Activated naive CD4-positive, alpha-beta T cell treated with anti-CD3 and anti-CD28 coated beads for 36 hours (primary cell): ENCODE results near the gene PGM3. TPM values are rescaled to one million over a fixed set of nuclear protein-coding genes. Genes with fewer than 3 reads are reported as not detected.
"Not testable (repeated sequence)": the region's sequence is repeated elsewhere in the genome, so short reads cannot be mapped to it uniquely, and the experiment has no call there.

ENCODE experiments used
- CTCF ChIA-PET: fragments of 350-600 bp; sonication (Branson Sonifier 250); formaldehyde crosslinking; loops from one replicate; lab custom pipeline; 2021; ENCODE audit warnings: antibody characterized with exemption; lab: Charles Lee
- DNase-seq: peaks from one replicate; pipeline ENCODE4 v3.0.0-alpha.2; 2020
- H3K27ac Mint-ChIP-seq: one replicate; pipeline ENCODE4 v1.8.0; 2021; ENCODE audit warnings: mild to moderate bottlenecking, mixed read lengths
- H3K27me3 Mint-ChIP-seq: one replicate; pipeline ENCODE4 v1.8.0; 2021; ENCODE audit warnings: low read depth, mixed read lengths
- H3K36me3 Mint-ChIP-seq: one replicate; pipeline ENCODE4 v1.8.0; 2021; ENCODE audit warnings: low read depth, mixed read lengths
- H3K4me1 Mint-ChIP-seq: one replicate; pipeline ENCODE4 v1.8.0; 2021; ENCODE audit warnings: low read depth, mixed read lengths
- H3K4me3 Mint-ChIP-seq: one replicate; pipeline ENCODE4 v1.8.0; 2021; ENCODE audit warnings: mild to moderate bottlenecking, moderate library complexity, mixed read lengths
- H3K9me3 Mint-ChIP-seq: one replicate; pipeline ENCODE4 v1.8.0; 2021; ENCODE audit warnings: mixed read lengths
- intact Hi-C: fragments of 100-400 bp; cut with micrococcal nuclease; formaldehyde crosslinking; loops from one replicate; pipeline ENCODE4 v1.15.1; 2023
- total RNA-seq, 2 experiments: library from RNA; stranded (reverse); gene quantifications; one replicate each; pipeline ENCODE4 v1.2.3, GENCODE V29; 2021

PGM3 gene
- total RNA-seq, 2 experiments from 2014 or later: 17.0 to 19.8 TPM

DNA sequence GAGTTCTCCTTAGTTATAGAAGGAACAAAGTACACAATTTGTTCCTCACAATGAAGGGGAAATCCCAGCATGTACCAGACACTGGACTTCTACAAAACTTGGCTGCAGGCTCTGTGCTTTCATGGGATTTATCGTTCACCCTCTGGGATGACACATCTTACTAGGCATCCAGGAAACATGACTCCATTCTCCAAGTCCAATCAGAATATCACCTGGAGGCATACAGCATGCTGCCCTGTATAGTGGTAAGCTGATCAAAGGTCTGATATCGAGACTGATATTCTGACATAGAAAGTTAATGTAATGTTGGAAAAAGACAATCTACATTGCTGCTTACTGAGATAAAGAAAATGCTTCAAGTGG lies 6.8 kb upstream of the PGM3 start:
- DNase-seq: no peak
- peaks cover 13% of the 10 kb centered on the region for H3K36me3 Mint-ChIP-seq
- intact Hi-C loops: no loop called here
- CTCF ChIA-PET: interaction anchor here (0.8 kb wide), 1 partner anchor 11 kb away, joined by 3 read pairs; no protein-coding TSS in a partner anchor
- H3K4me3 Mint-ChIP-seq: no peak overlapping the region
- H3K27me3 Mint-ChIP-seq: no peaks in the 10 kb centered on the region
- no peaks in the 10 kb centered on the region for H3K9me3 Mint-ChIP-seq
- H3K27ac Mint-ChIP-seq: no peak overlapping the region
- H3K4me1 Mint-ChIP-seq: peaks cover 6% of the 10 kb centered on the region

DNA sequence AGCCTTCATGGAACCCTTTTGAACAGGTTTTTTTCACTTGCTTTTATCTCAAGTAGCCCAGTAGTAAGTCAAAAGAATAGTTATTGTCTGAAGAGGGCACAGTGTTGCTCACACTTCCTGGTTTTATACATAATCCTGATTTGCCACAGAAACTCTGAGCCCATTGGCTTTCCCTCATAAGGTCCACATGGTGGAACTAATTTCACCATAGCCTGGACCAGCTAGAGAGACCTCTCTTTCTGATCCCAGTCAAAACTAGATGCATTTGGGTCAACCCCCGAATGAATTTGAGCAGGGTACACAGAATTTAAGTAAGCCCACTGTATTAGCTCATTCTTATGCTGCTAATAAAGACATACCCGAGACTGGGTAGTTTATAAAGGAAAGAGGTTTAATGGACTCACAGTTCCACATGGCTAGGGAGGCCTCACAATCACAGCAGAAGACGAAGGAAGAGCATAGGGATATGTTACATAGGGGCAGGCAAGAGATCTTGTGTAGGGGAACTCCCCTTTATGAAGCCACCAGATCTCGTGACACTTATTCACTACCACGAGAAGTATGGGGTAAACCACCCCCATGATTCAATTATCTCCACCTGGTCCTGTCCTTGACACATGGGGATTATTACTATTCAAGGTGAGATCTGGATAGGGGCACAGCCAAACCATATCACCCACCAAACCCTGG lies 6.3 kb upstream of the PGM3 start:
- H3K36me3 Mint-ChIP-seq: peaks cover 13% of the 10 kb centered on the region
- no peak overlapping the region for H3K27ac Mint-ChIP-seq
- CTCF ChIA-PET: interaction anchor here (1.6 kb wide), 1 partner anchor 17 kb away, joined by 3 read pairs; no protein-coding TSS in a partner anchor
- H3K4me3 Mint-ChIP-seq: no peak overlapping the region
- H3K9me3 Mint-ChIP-seq: no peaks in the 10 kb centered on the region
- H3K27me3 Mint-ChIP-seq: no peaks in the 10 kb centered on the region
- DNase-seq: no peak
- intact Hi-C loops: no loop called here
- peaks cover 10% of the 10 kb centered on the region for H3K4me1 Mint-ChIP-seq

DNA sequence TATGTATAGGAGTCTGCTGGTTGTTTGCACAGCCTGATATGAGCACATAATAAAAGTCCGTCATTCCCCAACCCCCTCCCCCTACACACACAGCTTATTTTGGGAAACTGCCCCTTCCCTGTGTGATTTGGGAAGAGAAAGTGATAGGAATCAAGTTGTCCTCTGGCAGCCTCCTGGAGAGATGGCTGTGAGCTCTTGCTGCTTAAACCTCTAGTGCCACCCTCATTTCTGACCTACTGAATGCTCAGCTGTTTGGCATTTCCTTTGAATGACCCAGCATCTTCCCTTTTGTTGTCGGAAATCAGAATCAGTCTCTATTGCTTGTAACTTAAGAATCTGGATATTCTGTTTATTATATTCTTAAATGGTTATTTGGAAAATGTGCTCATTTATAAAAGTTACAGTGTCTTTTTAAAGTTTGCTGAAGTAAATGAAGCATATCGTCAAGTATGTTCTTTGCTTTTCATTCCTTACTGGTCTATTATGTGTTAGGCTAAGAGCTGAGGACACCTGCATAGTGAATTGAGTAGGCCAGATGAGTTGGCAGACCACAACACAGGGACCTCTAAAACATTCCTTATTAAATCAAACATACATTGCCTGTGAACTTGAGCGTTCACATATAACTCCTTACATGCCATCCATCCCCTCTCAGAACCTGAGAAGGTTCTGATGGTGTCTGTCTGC lies 5.6 kb upstream of the PGM3 start:
- H3K27ac Mint-ChIP-seq: no peak overlapping the region
- H3K27me3 Mint-ChIP-seq: peaks cover 2% of the 10 kb centered on the region
- intact Hi-C loops: no loop called here
- H3K9me3 Mint-ChIP-seq: no peaks in the 10 kb centered on the region
- no peak for DNase-seq
- no peak overlapping the region for H3K4me3 Mint-ChIP-seq
- peaks cover 13% of the 10 kb centered on the region for H3K36me3 Mint-ChIP-seq
- CTCF ChIA-PET: interaction anchor here (0.6 to 1.6 kb wide), 5 partner anchors 16 to 228 kb away, joined by 3 to 6 read pairs (median 3); partner anchors contain the start of gene UBE3D
- peaks cover 14% of the 10 kb centered on the region for H3K4me1 Mint-ChIP-seq

DNA sequence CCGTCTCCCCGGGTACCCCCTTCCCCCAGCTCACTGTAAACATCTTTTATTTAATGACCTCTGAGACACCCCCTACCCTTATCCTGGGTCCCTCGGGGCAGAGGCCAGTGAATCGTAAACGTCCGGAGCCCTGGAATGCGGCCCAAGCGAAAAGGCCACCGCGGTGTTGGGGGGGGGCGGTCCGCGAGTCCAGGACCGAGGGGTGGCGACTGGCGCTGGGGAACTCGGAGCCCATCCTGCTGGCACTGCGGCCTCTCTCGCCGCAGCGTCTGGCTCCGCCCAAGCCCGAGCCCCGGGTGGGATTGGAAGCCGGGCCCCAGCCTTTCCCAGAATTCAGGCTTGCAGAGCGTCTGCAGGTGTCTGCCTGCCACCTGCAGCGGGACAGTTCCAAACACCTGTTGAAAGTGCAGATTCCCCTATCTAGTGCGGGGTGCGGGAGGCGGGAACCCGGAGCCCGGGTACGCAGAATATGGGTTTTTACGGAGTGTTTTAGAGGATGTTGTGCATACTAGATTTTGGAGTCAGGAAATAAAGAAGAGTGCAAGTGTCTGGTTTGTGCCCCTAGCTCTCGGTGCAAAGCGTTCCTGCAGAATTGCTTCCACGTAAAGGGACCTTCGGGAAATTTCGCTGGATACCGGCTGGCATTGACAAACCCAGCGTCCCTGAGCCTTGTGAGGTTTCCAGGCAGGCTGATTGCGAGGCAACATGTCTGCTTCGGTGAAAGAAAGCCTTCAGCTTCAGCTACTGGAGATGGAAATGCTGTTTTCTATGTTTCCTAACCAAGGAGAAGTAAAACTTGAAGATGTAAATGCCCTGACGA lies 892 bp upstream of the PGM3 start:
- intact Hi-C loops: loop anchor here (1.0 kb wide), 5 partner anchors 21 to 1442 kb away; partner anchors contain the start of genes CYB5R4, DOP1A, IBTK and TENT5A
- CTCF ChIA-PET: interaction anchor here (1.2 to 8.4 kb wide), 2 partner anchors 28 to 128 kb away, joined by 4 to 68 read pairs; partner anchors contain the start of genes DOP1A and UBE3D
- Mint-ChIP-seq H3K4me3 (peak overlapping the region; percentile 96), H3K9me3 (no peaks in the 10 kb centered on the region), H3K4me1 (peaks cover 38% of the 10 kb centered on the region), H3K36me3 (peaks cover 16% of the 10 kb centered on the region), H3K27me3 (peaks cover 2% of the 10 kb centered on the region), H3K27ac (no peak overlapping the region)
- DNase-seq: peak; percentile 25

DNA sequence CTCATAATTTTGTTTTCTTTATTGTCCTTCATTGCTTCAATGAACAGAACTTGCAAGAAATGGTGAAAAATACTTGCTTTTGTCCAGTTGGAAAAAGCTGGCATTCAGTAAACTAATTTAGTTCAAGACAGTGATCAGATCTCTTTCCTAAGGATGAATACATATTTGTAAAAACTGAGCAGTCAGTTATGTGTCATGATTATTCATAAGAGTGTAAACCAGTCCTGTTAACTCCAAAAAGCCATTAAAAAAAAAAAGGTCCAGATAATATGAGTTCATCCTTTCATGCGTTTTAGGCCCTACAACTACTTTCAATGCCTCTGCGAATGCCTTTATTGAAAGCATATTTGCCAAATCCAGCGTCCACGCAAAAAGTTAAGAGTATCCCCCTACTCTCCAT lies 609 bp downstream of the PGM3 start:
- Mint-ChIP-seq H3K27me3 (peaks cover 2% of the 10 kb centered on the region), H3K36me3 (peaks cover 14% of the 10 kb centered on the region), H3K9me3 (no peaks in the 10 kb centered on the region), H3K4me1 (peaks cover 38% of the 10 kb centered on the region), H3K4me3 (peak overlapping the region; percentile 96), H3K27ac (peak overlapping the region; percentile 89)
- DNase-seq: no peak
- intact Hi-C loops: no loop called here
- CTCF ChIA-PET: interaction anchor here (0.7 to 8.4 kb wide), 2 partner anchors 100 to 126 kb away, joined by 3 to 68 read pairs; partner anchors contain the start of genes DOP1A and UBE3D

DNA sequence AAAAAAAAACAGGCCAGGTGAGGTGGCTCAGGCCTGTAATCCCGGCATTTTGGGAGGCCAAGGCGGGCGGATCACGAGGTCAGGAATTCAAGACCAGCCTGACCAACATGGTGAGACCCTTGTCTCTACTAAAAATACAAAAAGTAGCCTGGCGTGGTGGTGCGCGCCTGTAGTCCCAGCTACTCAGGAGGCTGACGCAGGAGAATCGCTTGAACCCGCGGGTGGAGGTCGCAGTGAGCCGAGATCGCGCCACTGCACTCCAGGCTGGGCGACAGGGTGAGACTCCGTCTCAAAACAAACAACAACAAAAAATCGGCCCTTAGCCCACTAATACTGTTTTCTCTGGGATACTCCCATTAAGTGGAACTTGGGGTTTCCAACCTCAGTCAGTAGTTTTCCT lies 1.1 kb downstream of the PGM3 start:
- H3K4me3 Mint-ChIP-seq: peak overlapping the region; percentile 96
- peaks cover 38% of the 10 kb centered on the region for H3K4me1 Mint-ChIP-seq
- DNase-seq, H3K27me3 Mint-ChIP-seq, H3K9me3 Mint-ChIP-seq, intact Hi-C loops, H3K27ac Mint-ChIP-seq: not testable (repeated sequence)
- CTCF ChIA-PET: interaction anchor here (0.7 to 8.4 kb wide), 2 partner anchors 99 to 126 kb away, joined by 3 to 68 read pairs; partner anchors contain the start of genes DOP1A and UBE3D
- H3K36me3 Mint-ChIP-seq: peaks cover 14% of the 10 kb centered on the region

DNA sequence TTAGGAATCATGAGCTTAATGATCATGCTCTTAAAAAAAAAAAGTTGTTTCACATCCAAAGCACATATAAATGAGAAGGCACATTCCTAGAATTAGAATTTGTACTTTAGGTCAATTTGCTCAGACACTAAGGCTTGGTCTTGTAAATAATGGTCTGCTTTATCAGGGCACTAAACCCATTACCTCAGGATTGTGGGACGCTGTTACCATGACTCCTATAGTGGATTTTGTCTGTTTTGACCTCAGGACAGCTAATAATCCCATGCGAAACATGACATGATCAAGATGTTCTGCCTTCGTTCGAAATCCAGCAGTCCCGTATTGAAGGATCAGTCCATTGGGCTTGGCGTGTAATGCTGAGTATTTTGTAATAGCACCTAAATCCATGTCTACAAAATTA lies 2.4 kb downstream of the PGM3 start:
- intact Hi-C loops: no loop called here
- H3K4me3 Mint-ChIP-seq: no peak overlapping the region
- peaks cover 34% of the 10 kb centered on the region for H3K4me1 Mint-ChIP-seq
- H3K27ac Mint-ChIP-seq: no peak overlapping the region
- DNase-seq: no peak
- peaks cover 10% of the 10 kb centered on the region for H3K36me3 Mint-ChIP-seq
- H3K27me3 Mint-ChIP-seq: peaks cover 2% of the 10 kb centered on the region
- CTCF ChIA-PET: interaction anchor here (0.9 to 8.4 kb wide), 2 partner anchors 25 to 124 kb away, joined by 3 to 68 read pairs; partner anchors contain the start of genes DOP1A and UBE3D
- H3K9me3 Mint-ChIP-seq: no peaks in the 10 kb centered on the region

DNA sequence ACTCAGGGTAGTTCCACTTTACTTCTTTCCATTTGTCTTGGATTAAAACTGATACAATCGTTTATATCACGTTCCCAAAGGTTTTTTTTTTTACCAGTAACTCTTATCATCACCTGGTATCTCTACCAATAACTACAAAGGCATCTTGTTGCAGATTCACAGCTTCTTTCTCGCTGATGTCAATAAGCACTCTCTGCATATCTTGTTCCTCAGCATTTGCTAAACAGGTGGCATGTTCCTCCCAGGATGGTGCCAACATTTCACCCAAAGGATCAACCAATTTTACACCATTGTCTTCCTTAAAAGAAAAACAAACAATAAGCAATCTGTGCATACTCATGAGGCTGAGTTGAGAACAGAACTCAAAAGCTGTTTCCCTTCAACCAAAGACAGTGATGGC lies 4.6 kb downstream of the PGM3 start:
- Mint-ChIP-seq H3K27ac (no peak overlapping the region), H3K36me3 (peaks cover 22% of the 10 kb centered on the region), H3K9me3 (no peaks in the 10 kb centered on the region), H3K4me1 (peaks cover 24% of the 10 kb centered on the region), H3K27me3 (no peaks in the 10 kb centered on the region), H3K4me3 (no peak overlapping the region)
- CTCF ChIA-PET: interaction anchor here (0.6 to 8.4 kb wide), 3 partner anchors 122 to 1380 kb away, joined by 3 to 68 read pairs (median 3); partner anchors contain the start of genes DOP1A and UBE3D
- intact Hi-C loops: no loop called here
- DNase-seq: no peak

DNA sequence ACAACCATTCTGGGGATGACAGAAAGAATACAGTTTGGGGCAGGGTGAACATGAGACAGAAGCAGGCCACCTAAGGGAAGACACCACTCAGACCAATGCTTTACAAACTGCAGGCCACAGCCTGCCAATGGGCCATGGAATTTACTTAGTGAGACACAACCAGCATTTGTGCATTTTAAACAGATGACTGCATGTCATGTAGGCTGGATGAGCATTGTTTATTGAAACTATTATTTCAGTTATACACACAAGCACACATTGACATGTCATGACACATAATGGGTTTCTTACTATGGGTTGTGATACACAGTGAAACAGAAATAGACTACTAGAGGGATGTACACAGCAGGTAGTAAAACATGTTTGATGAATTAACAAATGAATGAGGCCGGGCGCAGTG lies 8.0 kb downstream of the PGM3 start:
- no peak for DNase-seq
- no peaks in the 10 kb centered on the region for H3K9me3 Mint-ChIP-seq
- CTCF ChIA-PET: no interaction called here
- H3K4me3 Mint-ChIP-seq: no peak overlapping the region
- H3K36me3 Mint-ChIP-seq: peaks cover 40% of the 10 kb centered on the region
- no peaks in the 10 kb centered on the region for H3K27me3 Mint-ChIP-seq
- H3K4me1 Mint-ChIP-seq: peaks cover 14% of the 10 kb centered on the region
- intact Hi-C loops: no loop called here
- no peak overlapping the region for H3K27ac Mint-ChIP-seq

DNA sequence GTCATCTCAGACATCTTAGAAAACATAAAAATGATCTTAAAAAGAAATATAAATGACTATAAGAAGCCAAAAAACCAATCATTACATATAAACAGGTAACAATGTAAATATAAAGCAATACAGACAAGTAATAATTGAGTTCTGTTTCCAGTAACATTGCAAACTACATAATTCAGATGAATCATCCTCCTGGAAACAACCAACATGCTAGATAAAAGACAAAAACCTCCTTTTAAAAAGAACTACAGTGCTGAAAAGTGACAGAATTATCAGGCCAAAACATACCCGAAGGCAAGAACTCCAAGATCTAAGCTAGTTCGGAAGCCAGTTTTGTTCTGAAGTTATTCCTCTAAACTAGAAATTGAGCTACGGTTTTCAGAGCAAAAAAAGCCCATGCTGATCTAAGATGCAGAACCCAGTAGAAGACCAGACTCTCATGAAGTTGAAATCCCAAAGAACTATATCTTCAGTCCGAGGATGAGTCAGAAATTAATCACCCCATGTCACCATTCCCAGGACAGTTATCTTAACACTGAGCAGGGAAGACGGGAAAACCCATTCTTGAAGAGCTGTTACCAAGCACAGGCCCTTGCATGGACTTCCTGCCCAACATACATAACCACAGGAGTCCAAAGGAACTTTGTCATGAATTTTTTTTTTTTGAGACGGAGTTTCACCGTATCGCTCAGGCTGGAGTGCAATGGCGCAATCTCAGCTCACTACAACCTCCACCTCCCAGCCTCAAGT lies 9.8 kb downstream of the PGM3 start:
- Mint-ChIP-seq H3K36me3 (peaks cover 41% of the 10 kb centered on the region), H3K9me3 (no peaks in the 10 kb centered on the region), H3K27ac (no peak overlapping the region), H3K27me3 (no peaks in the 10 kb centered on the region), H3K4me3 (no peak overlapping the region), H3K4me1 (peaks cover 8% of the 10 kb centered on the region)
- intact Hi-C loops: no loop called here
- CTCF ChIA-PET: interaction anchor here (0.6 to 1.6 kb wide), 3 partner anchors 22 to 118 kb away, joined by 4 to 5 read pairs (median 4); partner anchors contain the start of genes DOP1A and UBE3D
- DNase-seq: no peak

DNA sequence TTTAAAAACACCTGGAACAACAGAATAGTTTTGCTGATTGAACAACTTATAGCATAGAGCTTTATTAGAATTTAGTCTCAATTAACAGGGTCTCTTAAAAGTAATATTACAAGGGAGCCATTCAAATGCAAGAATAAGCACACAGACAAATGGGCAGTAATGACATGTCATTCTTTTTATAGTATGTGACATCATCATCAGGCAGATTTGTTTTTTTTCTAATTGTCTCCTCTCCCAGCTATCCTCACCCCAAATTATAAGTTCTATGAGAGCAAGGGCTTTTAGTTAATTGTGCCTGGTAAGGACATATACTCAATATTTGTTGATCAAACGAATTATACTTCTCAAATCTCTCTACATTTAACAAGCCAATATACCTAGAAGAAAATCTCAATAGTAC lies 11.0 kb downstream of the PGM3 start:
- no peak overlapping the region for H3K4me3 Mint-ChIP-seq
- no peaks in the 10 kb centered on the region for H3K9me3 Mint-ChIP-seq
- DNase-seq: no peak
- intact Hi-C loops: no loop called here
- CTCF ChIA-PET: no interaction called here
- H3K4me1 Mint-ChIP-seq: peaks cover 8% of the 10 kb centered on the region
- H3K36me3 Mint-ChIP-seq: peaks cover 45% of the 10 kb centered on the region
- H3K27ac Mint-ChIP-seq: no peak overlapping the region
- no peaks in the 10 kb centered on the region for H3K27me3 Mint-ChIP-seq
